Activated CD4-positive, alpha-beta T cell treated with anti-CD3 and anti-CD28 coated beads, Interleukin-2, amount 50 U/mL, for 24 hours (primary cell): ENCODE measurements around the gene MAP1B.
"Not testable (repeated sequence)": the region's sequence is repeated elsewhere in the genome, so short reads cannot be mapped to it uniquely, and the experiment has no call there.

Experiments
- DNase-seq, 2 donors: peaks; one replicate each; pipeline ENCODE4 v3.0.0-alpha.2; 2020; ENCODE audit warnings: low read depth in 1 of 2, low spot score in 1 of 2

MAP1B gene

DNA sequence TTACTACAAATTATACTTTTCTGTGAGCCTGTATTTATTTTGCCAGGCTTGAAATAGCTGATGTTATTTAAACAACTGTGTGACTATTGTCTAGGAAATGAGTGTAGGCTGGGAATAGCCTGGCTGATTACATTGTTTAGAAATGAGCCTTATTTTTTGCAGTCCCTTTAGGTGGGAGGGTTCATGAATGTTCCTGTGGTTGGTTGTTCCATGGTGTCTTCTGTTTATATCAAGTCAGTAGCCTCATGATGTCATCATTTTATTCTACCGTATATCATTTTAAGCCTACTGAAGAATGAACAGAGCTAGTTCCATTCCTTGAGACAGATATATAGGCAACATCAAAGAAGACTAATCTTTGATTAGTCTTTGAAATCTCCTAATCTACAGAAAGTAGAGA lies 53.1 kb downstream of the MAP1B start:
- no peak for DNase-seq

- DNase-seq = no peak
Observed at GRCh38 chr5:72160959-72161358, 53.7 kb downstream of the MAP1B start.

DNA sequence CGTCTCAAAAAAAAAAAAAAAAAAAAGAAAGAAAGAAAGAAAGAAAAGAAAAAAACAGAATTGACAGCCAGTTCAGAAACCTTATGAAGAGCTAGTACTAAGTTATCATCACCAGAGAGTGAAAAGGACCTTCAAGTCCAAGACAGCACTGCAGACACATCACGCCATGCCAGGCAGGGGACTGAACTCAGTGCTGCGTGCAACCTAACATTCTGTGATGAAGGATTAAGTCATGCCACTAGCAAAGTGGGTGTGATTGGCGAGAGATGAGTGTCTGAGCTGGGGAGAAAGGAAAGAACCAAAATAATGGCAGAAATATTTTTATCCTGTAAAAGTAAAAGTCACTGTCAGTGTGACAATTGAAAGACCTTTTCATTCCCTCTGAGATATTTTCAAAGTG lies 54.7 kb downstream of the MAP1B start:
- no peak for DNase-seq

DNA sequence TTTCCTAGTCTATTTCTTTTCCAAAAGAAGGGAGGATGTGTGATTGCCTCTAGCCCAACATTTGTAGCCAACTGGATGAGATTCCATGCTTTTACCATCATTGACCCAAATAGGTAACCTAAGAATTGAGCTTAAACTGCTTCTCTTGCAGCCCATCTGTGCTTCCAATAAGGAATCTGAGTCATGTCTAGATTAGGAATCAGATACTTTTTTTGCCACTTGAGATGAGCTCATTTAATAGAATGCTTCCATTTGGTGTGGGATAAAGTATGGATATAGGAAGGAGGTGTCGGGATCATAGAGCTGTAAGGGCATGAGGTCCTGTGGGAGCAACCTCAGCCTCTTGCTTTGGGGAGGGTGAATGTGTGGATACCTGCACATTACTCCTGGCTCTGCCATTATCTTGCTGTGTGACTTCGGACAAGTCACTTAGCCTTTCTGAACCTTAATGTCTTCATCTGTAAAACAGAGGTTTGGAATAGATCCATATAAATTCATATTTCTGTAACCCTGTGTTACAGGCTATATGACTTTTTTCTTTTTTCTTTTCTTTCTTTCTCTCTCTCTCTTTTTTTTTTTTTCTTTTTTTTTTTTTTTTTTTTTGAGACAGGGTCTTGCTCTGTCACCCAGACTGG lies 56.2 kb downstream of the MAP1B start:
- no peak for DNase-seq

DNA sequence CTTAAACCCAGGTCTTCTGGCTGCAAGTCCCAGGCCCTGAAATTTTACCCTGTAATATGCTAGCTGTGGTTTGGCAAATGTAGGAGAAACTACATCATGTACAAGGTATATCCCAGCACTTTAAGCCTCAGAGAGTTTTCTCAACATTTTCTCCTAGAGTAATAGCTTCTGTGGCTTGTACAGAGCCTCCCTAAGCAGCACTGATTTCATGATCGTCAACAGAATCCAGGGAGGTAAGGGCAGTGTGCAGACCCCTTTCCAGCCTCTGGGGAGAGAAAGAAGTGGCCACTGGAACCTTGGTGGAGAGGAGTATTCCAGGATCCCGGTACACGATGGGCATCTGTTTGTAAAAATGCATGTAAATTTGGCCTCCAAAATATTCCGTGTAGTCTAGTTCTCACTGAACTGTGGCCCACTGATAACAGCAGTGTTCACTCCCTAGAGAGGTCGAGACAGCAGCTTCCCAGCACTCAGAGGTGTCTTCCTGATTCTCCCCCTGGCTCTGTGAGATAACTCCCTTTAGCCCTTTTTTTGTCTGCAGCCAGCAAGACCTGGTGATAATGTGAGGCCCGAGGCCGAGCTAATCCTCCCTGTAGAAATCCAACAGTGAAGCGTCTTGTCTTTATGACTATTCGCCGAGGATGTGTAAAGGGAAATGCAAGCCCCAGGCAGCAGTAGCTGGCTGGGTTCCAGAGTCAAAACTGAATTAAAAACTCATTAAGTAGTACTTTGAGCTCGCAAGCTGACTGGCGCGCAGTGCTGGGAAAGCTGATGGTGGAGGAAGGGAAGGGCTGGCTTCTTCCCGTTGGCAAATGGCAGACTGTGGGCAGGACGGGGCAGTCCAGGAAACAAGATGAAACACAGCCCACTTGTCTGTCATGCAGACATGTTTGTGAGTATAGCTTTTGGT lies 59.0 kb downstream of the MAP1B start:
- DNase-seq = no peak

DNA sequence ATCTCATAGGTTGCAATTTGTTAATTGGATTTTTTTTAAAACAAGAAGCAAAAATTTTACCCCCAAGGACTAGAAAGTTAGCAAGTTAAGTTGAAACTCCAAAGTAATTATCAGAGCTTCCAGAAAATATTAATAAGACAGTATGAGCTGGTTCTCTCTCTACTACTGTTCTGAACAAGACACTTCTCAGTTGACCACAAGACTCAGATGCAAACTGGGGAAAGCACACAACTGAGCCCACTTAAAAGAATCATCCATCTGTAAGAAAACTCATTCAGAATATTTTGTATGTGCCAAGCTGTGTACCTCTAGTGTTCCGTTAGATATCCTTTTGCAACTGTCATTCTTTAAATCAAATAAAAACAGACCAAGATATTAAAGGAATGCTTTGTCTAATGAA lies 60.0 kb downstream of the MAP1B start:
- DNase-seq = no peak

DNA sequence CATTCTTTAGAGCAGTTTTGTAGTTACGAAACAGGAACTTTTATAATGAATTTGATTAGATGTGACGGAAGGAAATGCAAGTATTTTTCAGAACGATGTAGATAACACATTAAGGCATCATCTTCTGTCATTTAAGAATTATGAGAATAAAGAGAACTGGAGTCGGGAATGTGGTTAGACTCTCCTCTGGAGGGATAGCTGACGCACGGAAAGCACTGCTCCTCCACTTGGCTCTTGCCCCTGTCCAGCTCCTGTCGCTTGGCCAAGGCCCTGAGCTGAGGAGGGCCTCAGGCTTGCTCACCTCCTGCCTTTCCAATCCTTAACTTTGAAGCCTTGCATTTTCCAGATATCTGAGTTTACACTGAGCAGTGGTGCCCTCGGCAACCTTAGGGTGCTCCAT lies 60.5 kb downstream of the MAP1B start:
- DNase-seq = no peak

DNA sequence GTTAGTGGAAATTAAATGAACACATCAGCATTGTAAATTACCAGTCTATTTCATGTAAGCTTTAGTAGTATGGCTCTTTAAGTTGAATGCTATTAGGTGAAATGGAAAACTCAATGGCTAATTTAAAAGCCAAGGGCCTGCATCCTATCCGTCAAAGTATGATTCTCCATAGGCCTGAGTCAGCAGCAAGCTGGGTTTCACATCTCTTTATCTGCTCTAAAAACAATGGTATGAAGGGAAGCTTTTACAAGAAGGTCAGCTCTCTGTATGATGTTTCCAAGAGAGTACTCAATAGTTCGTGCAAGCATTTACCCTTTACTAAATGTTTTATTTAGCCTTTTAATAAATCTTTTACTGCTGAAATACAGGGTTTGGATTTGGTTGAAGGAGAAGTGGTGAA lies 62.8 kb downstream of the MAP1B start:
- DNase-seq = no peak

GRCh38 chr5:72171181-72171580 lies 63.9 kb downstream of the MAP1B start:
- DNase-seq = not testable (repeated sequence)

GRCh38 chr5:72171667-72172066 lies 64.4 kb downstream of the MAP1B start:
- DNase-seq = no peak

- DNase-seq = no peak
Observed at GRCh38 chr5:72172786-72173185, 65.5 kb downstream of the MAP1B start.

DNA sequence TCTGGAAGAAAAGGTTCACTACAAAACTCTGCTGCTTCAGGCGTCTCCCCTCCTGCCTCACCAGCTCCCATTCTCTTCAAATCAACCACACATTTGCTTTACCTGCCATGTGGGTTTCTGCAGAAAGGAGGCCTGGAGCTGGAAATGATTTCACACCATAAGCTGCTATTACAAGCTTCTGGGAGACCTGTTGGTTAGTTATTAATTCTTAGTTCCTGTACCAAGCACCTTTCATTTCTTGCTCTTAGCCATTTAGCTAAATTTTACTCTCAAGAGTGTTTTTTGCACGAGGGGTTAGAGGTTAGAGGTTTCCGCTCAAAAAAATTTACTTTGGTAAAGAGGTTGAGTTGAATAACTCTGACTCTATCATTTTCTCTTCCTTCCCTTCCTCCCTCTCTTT lies 70.3 kb downstream of the MAP1B start:
- DNase-seq = no peak

- DNase-seq = no peak
Observed at GRCh38 chr5:72179028-72179815, 71.9 kb downstream of the MAP1B start.

DNA sequence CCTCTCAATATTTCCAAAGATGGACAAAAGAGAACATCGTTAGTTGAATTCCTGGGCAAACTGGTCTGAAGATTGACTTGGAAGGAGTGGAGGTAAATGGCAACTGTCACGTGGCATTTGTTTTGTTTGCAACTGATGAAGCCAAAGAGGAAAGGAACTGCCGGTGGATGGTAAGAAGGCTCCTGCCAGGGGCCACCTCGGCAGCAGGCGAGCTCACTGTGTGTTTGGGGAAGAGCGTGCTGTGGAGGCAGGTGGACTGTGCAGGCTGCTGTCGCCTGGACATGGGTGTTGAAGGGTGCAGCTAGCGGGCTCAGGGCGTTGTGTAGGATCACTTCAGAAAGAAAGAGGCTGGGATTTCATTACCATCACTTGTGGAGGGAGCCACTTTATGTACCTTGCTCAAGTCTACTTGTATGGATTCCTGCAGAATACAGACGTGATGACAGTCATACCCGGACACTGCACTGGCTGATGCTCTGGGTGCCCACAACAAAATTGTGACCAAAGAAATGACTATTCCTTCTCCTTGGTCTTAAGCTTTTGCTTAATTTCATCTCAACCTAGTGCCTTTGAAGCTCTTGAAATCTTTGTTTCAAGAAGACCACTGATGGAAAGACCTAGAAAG lies 72.7 kb downstream of the MAP1B start:
- DNase-seq = no peak

- DNase-seq = no peak
Observed at GRCh38 chr5:72180925-72181324, 73.7 kb downstream of the MAP1B start.

GRCh38 chr5:72182686-72183085 lies 75.4 kb downstream of the MAP1B start:
- DNase-seq = no peak

DNA sequence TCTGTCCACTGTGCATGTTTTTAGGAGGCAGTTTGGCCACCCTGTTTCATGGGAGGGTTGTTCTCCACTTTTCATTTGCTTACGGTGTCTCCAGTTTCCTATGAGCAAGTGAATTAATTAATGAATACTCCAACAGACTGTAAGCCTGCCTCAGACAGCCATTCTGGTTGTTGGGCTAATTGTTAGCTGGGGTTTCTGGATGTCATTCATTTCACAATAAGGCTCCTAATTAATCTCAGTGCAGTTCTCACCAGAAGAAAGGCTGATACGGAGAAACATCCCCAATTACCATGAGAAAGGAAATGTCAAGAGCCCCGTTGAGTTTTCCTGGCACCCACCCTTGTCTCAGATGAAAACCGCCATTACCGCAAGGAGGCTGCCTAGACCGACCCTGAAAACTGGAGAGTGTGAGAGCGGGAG lies 75.8 kb downstream of the MAP1B start:
- DNase-seq = no peak

DNA sequence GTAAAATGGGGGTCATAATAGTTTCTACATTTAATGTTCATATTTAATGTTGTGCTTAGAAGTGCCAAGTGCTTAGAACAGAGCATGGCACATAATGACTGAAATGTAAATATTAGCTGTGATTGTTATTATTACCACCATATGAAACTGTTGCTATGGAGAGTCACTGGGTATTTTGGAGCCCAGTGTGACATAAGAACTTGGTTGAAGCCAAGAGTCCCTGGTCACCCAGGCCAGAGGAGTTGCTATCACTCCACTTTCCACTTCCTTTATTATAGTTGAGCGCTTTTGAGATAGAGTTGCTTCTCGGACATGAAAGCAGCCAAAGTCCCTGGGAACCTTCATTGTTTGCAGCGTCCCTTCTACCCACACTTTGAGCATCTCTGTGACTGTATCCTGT lies 77.1 kb downstream of the MAP1B start:
- DNase-seq = no peak

- no peak for DNase-seq
Observed at GRCh38 chr5:72185496-72186329, 78.4 kb downstream of the MAP1B start.

- DNase-seq = no peak
Observed at GRCh38 chr5:72187388-72188075, 80.3 kb downstream of the MAP1B start.
